Measurements from ENCODE around the gene C19orf25. TPM values are rescaled to one million over a fixed set of nuclear protein-coding genes. Genes with fewer than 3 reads are reported as not detected.

Gene C19orf25
- total RNA-seq, 4 donors from 2014 or later, result 34.3 to 49.6 (median 45.7) TPM

DNA sequence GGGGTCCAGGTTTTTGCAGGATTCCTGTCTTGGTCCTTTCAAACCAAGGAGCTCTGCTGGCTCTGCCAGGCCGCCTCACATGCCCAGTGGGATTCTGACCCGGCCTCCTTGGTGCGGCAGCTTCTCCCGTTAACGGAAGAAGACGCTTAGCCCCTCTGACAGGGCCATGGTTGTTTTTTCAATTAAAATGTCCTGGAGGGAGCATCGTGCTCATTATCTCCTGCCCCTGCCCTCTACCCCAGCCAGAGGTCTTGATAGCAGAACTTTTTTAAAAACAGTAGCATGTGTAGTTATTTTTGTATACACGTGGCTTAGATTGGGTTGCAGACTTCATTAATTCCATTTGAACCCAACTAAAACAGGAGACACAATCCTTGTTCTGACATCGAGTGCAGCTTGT lies 52.3 kb downstream of the C19orf25 start:
- no peak for TF ChIP-seq POLR2A (IDR thresholded peaks at IDR 0.05)
- TF ChIP-seq, protein P1, sequence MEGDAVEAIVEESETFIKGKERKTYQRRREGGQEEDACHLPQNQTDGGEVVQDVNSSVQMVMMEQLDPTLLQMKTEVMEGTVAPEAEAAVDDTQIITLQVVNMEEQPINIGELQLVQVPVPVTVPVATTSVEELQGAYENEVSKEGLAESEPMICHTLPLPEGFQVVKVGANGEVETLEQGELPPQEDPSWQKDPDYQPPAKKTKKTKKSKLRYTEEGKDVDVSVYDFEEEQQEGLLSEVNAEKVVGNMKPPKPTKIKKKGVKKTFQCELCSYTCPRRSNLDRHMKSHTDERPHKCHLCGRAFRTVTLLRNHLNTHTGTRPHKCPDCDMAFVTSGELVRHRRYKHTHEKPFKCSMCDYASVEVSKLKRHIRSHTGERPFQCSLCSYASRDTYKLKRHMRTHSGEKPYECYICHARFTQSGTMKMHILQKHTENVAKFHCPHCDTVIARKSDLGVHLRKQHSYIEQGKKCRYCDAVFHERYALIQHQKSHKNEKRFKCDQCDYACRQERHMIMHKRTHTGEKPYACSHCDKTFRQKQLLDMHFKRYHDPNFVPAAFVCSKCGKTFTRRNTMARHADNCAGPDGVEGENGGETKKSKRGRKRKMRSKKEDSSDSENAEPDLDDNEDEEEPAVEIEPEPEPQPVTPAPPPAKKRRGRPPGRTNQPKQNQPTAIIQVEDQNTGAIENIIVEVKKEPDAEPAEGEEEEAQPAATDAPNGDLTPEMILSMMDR (IDR thresholded peaks at IDR 0.05), result no peak
- no peak overlapping the region for H3K4me3 ChIP-seq (ENCODE audit: low read depth, poor library complexity, severe bottlenecking)
- WGBS, 2 donors, result 85 to 91% methylated on average over 9 of the region's 9 CpGs
- no peak for DNase-seq (ENCODE audit: low spot score in 2 of 2)
- intact Hi-C loops (cut with DNase I; ENCODE audit: low total_unique reads), result no loop called here

DNA sequence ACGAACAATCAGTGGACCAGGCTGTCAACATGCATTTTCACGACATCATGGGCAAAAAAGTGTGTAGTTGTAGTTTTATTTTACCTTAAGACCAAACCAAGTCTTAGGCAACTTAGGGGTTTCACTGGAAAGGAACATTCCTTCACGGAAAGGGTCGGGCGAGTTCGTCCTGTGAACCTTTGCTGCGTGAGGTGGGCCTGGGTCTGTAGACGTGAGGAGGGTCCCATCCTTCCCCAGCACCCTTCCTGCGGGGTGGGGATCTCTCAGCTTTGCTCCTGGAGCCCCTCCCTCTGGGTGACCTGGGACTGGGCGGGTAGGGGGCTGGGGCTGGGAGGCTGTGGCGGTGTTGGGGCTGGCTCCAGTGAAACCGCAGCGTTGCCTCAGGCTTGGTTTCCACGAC lies 53.1 kb downstream of the C19orf25 start:
- no peak overlapping the region for H3K4me3 ChIP-seq (ENCODE audit: low read depth, poor library complexity, severe bottlenecking)
- 86 to 90% methylated on average over 14 of the region's 14 CpGs for WGBS, 2 donors
- DNase-seq (ENCODE audit: low spot score in 2 of 2), result no peak
- intact Hi-C loops (cut with DNase I; ENCODE audit: low total_unique reads), result no loop called here
- TF ChIP-seq, protein P1 (IDR thresholded peaks at IDR 0.05), result no peak
- TF ChIP-seq POLR2A (IDR thresholded peaks at IDR 0.05), result no peak

DNA sequence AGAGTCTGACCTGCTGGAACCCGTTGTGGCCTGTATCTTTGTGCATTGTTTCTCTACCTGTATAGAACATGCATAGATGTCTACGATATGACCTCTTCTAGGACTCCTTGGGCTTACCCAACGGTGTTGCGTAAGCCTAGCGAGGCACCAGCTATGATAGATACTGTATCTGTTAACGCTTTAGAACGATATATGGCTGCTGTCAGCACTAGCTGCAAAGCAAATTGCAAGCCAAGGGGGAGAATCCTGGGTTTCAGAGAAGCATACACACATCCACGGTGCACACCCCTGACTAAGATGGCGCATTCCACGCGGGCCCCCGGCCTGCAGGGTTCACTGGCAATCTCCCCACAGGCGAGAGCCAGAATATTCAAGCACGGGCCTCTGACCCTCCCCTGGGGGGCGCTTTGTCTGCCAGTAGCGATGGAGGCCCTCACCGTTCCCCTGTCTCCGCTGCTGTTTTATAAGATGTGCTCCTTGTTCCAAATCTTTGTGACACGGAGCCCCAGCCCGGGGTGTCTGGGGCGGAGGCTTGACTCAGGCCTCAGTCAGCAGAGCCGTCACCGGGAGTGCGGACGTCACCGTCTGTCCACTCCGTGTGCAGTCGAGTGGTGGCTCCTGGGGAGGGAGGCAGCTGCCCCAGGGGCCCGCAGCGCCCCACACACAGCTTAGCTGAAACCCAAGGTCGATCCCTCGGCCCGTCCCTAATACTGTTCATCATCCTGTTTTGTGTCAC lies 53.7 kb downstream of the C19orf25 start:
- intact Hi-C loops (cut with DNase I; ENCODE audit: low total_unique reads), result no loop called here
- no peak overlapping the region for H3K4me3 ChIP-seq (ENCODE audit: low read depth, poor library complexity, severe bottlenecking)
- TF ChIP-seq POLR2A (IDR thresholded peaks at IDR 0.05), result no peak
- TF ChIP-seq, protein P1 (IDR thresholded peaks at IDR 0.05), result no peak
- DNase-seq (ENCODE audit: low spot score in 2 of 2), result no peak
- WGBS, 2 donors, result 58 to 69% methylated on average over 27 to 33 of the region's 33 CpGs

DNA sequence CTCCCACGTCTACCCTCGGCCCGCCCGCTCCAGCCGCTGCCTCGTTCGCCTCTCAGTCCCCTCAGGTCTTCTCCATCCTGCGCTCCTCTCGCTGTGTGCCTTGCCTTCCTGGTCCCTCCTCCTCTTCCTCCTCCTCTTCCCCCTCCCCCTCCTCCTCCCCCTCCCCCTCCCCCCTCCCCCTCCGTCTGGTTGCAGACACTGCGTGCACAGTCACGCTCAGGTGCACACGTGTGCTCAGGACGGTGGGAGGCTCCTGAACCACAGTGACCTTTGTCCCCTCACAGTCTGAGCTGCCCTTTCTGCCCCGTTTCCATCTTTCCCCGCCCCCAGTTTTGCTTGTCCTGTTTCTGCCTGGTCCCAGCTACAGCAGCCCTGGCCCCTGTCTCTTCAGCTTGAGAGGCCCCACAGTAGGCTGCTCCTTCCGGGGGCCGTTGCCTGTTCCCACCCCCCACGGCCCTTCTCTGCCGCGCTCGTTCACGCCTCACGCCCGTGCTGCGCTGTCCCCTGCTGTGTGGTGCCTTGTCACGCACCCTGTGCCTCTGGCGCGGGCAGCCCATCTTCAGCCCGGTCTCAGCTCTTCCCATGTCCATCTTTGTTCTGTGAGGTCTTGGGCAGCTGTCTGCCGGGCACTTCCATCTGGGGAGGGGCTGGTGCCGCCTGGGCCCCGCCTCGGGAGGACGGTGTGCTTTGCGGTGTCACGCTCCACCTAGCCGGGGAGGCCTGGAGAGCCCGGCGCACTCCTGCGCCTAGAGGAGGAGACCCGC lies 54.6 kb downstream of the C19orf25 start:
- intact Hi-C loops (cut with DNase I; ENCODE audit: low total_unique reads), result no loop called here
- no peak overlapping the region for H3K4me3 ChIP-seq (ENCODE audit: low read depth, poor library complexity, severe bottlenecking)
- WGBS, 2 donors, result 62 to 72% methylated on average over 41 to 42 of the region's 42 CpGs
- TF ChIP-seq, protein P1 (IDR thresholded peaks at IDR 0.05), result no peak
- TF ChIP-seq POLR2A (IDR thresholded peaks at IDR 0.05), result no peak
- no peak for DNase-seq (ENCODE audit: low spot score in 2 of 2)

DNA sequence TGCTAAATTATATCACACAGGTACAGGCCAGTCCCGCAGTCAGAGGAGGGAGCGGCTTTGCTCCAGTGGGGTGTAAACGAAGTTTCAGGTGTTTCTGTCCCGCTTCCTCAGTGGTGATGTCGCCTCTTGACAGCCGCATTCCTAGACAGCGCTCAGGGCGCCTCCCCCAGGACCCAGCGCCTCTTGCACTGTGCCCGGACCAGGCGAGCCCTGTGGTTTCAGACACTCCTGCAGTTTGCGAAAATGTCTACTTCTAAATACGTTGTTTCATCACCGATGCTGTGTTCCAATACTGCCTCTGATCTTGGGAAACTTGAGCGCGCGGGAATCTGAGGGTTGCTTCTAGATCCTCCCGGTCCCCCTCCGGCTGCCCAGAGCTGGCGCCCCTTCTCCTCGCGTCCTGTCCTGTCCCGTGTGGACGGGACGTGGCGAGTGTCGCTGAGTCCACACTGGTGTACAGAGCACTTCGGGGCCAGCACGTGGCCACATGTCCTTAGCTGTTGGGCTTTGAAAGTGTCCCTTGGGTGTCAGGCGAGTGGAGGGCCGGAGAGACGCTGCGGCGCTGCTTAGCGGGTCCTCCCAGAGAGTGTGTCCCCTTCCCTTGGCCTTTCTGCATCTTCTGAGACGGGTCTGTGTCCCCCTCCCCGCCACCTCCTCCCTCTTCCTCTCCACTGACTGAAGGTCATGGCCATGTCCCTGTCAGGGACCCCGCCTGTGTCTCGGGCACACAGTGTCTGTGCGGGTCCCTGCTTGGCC lies 55.4 kb downstream of the C19orf25 start:
- WGBS, 2 donors, result 92% methylated on average over 40 of the region's 40 CpGs
- intact Hi-C loops (cut with DNase I; ENCODE audit: low total_unique reads), result no loop called here
- H3K4me3 ChIP-seq (ENCODE audit: low read depth, poor library complexity, severe bottlenecking), result no peak overlapping the region
- DNase-seq (ENCODE audit: low spot score in 2 of 2), result no peak
- TF ChIP-seq, protein P1 (IDR thresholded peaks at IDR 0.05), result no peak
- no peak for TF ChIP-seq POLR2A (IDR thresholded peaks at IDR 0.05)

Other genes with a start within 250 kb of the C19orf25 start
- gene CBARP, start 241.2 kb downstream of the C19orf25 start, total RNA-seq, result 10 to 100 TPM in 3 of 4 donors, 1 to 10 TPM in 1; 8.1 to 16.7 (median 13.6) TPM
- gene ATP5F1D, start 237.5 kb downstream of the C19orf25 start, total RNA-seq, result 100 to 1,000 TPM; 121 to 198 (median 146) TPM
- 100 to 1,000 TPM in 1 of 4 donors, 10 to 100 TPM in 3; 59.7 to 119 (median 78.7) TPM for gene MIDN, start 230.6 kb downstream of the C19orf25 start, total RNA-seq
- 100 to 1,000 TPM; 496 to 546 (median 545) TPM for gene CIRBP, start 209.9 kb downstream of the C19orf25 start, total RNA-seq
- gene FAM174C, start 203.7 kb downstream of the C19orf25 start, total RNA-seq, result 10 to 100 TPM; 66.3 to 74.1 (median 68.8) TPM
- not detected for gene EFNA2, start 193.3 kb downstream of the C19orf25 start, total RNA-seq
- gene NDUFS7, start 95.3 kb downstream of the C19orf25 start, total RNA-seq, result 100 to 1,000 TPM; 108 to 217 (median 128) TPM
- 10 to 100 TPM; 33.8 to 72.0 (median 46.0) TPM for gene GAMT, start 77.7 kb downstream of the C19orf25 start, total RNA-seq
- 10 to 100 TPM; 28.6 to 60.5 (median 48.2) TPM for gene DAZAP1, start 71.6 kb downstream of the C19orf25 start, total RNA-seq
- gene RPS15, start 40.8 kb downstream of the C19orf25 start, total RNA-seq, result 1,000 to 10,000 TPM; 2,226 to 7,190 (median 4,396) TPM
- gene APC2, start 29.1 kb downstream of the C19orf25 start, total RNA-seq, result 1 to 10 TPM in 1 of 4 donors, under 1 TPM in 2, not detected in 1; 0.11 to 1.1 (median 0.23) TPM
- gene PCSK4, start 11.1 kb upstream of the C19orf25 start, total RNA-seq, result 1 to 10 TPM; 1.2 to 6.5 (median 2.9) TPM
- 1 to 10 TPM; 6.3 to 8.8 (median 6.6) TPM for gene REEP6, start 12.0 kb upstream of the C19orf25 start, total RNA-seq
- gene ADAMTSL5, start 33.8 kb upstream of the C19orf25 start, total RNA-seq, result 1 to 10 TPM in 3 of 4 donors, under 1 TPM in 1; 0.46 to 7.0 (median 4.6) TPM
- gene PLK5, start 44.9 kb upstream of the C19orf25 start, total RNA-seq, result under 1 TPM in 2 of 4 donors, not detected in 2; 0.23 to 0.84 TPM
- 10 to 100 TPM; 37.3 to 44.1 (median 42.2) TPM for gene MEX3D, start 89.1 kb upstream of the C19orf25 start, total RNA-seq
- 10 to 100 TPM; 51.7 to 85.7 (median 79.3) TPM for gene MBD3, start 113.7 kb upstream of the C19orf25 start, total RNA-seq
- 10 to 100 TPM; 24.8 to 71.8 (median 46.1) TPM for gene UQCR11, start 126.2 kb upstream of the C19orf25 start, total RNA-seq
- gene TCF3, start 173.4 kb upstream of the C19orf25 start, total RNA-seq, result 100 to 1,000 TPM in 1 of 4 donors, 10 to 100 TPM in 3; 61.0 to 105 (median 69.0) TPM